Hypothalamus (tissue), 51 donors: Measurements from ENCODE around the gene FOXF1.
A peak's percentile ranks its signal among the peaks of the same experiment; 100 is the strongest.

Experiments
- DNase-seq, 51 donors: peaks; one replicate each; lab custom pipeline; 2025; lab: John Stamatoyannopoulos, UW

The FOXF1 gene

GRCh38 chr16:86554599-86554916 lies 44.2 kb downstream of the FOXF1 start:
- no peak for DNase-seq

GRCh38 chr16:86554917-86555703 lies 44.8 kb downstream of the FOXF1 start, which contains the start of gene MTHFSD:
TSS of gene MTHFSD (minus strand) at chr16:86555235. CDS start at chr16:86555184, 51 bp downstream.
- DNase-seq, result peak; percentile 55 to 98 (median 86)

GRCh38 chr16:86555704-86556075 lies 45.4 kb downstream of the FOXF1 start:
- DNase-seq, result peak in 1 of 51 donors; percentile 7

- no peak for DNase-seq
These were observed 46.2 kb downstream of the FOXF1 start for GRCh38 chr16:86556576-86556975.

- DNase-seq, result no peak
These were observed 47.3 kb downstream of the FOXF1 start for GRCh38 chr16:86557587-86557986.

- no peak for DNase-seq
These were observed 48.2 kb downstream of the FOXF1 start for GRCh38 chr16:86558355-86559193.

- DNase-seq, result no peak
These were observed 49.5 kb downstream of the FOXF1 start for GRCh38 chr16:86559802-86560305.

GRCh38 chr16:86562356-86562755 lies 52.0 kb downstream of the FOXF1 start:
- DNase-seq, result no peak

GRCh38 chr16:86563469-86564345 lies 53.4 kb downstream of the FOXF1 start:
- DNase-seq, result peak; percentile 6 to 89 (median 70)
